Activated naive CD4-positive, alpha-beta T cell treated with anti-CD3 and anti-CD28 coated beads for 36 hours (primary cell): ENCODE results near the gene PKNOX2. TPM values are rescaled to one million over a fixed set of nuclear protein-coding genes. Genes with fewer than 3 reads are reported as not detected.

ENCODE experiments used
- CTCF ChIA-PET: fragments of 350-600 bp; sonication (Branson Sonifier 250); formaldehyde crosslinking; loops from one replicate; lab custom pipeline; 2021; ENCODE audit warnings: antibody characterized with exemption; lab: Charles Lee
- DNase-seq: peaks from one replicate; pipeline ENCODE4 v3.0.0-alpha.2; 2020
- H3K27ac Mint-ChIP-seq: one replicate; pipeline ENCODE4 v1.8.0; 2021; ENCODE audit warnings: mild to moderate bottlenecking, mixed read lengths
- H3K27me3 Mint-ChIP-seq: one replicate; pipeline ENCODE4 v1.8.0; 2021; ENCODE audit warnings: low read depth, mixed read lengths
- H3K36me3 Mint-ChIP-seq: one replicate; pipeline ENCODE4 v1.8.0; 2021; ENCODE audit warnings: low read depth, mixed read lengths
- H3K4me1 Mint-ChIP-seq: one replicate; pipeline ENCODE4 v1.8.0; 2021; ENCODE audit warnings: low read depth, mixed read lengths
- H3K4me3 Mint-ChIP-seq: one replicate; pipeline ENCODE4 v1.8.0; 2021; ENCODE audit warnings: mild to moderate bottlenecking, moderate library complexity, mixed read lengths
- H3K9me3 Mint-ChIP-seq: one replicate; pipeline ENCODE4 v1.8.0; 2021; ENCODE audit warnings: mixed read lengths
- intact Hi-C: fragments of 100-400 bp; cut with micrococcal nuclease; formaldehyde crosslinking; loops from one replicate; pipeline ENCODE4 v1.15.1; 2023
- total RNA-seq, 2 experiments: library from RNA; stranded (reverse); gene quantifications; one replicate each; pipeline ENCODE4 v1.2.3, GENCODE V29; 2021

Gene PKNOX2
- total RNA-seq, 2 experiments from 2014 or later, result not detected

GRCh38 chr11:125167292-125167953, 2.9 kb downstream of the PKNOX2 start:
- H3K27ac Mint-ChIP-seq, result no peak overlapping the region
- intact Hi-C loops, result loop anchor here (10.0 kb wide), 1 partner anchor 717 kb away; the partner anchor contains the start of gene HYLS1
- CTCF ChIA-PET, result interaction anchor here (1.1 kb wide), 1 partner anchor 178 kb away, joined by 4 read pairs; no protein-coding TSS in a partner anchor
- H3K36me3 Mint-ChIP-seq, result no peaks in the 10 kb centered on the region
- H3K9me3 Mint-ChIP-seq, result no peaks in the 10 kb centered on the region
- H3K4me1 Mint-ChIP-seq, result peaks cover 15% of the 10 kb centered on the region
- no peak for DNase-seq
- H3K4me3 Mint-ChIP-seq, result no peak overlapping the region
- H3K27me3 Mint-ChIP-seq, result peaks cover 61% of the 10 kb centered on the region

GRCh38 chr11:125167954-125168835, 3.6 kb downstream of the PKNOX2 start:
- Mint-ChIP-seq H3K27ac (no peak overlapping the region), H3K4me3 (no peak overlapping the region), H3K36me3 (no peaks in the 10 kb centered on the region), H3K4me1 (peaks cover 15% of the 10 kb centered on the region), H3K9me3 (no peaks in the 10 kb centered on the region), H3K27me3 (peaks cover 62% of the 10 kb centered on the region)
- no peak for DNase-seq
- intact Hi-C loops, result loop anchor here (10.0 kb wide), 1 partner anchor 717 kb away; the partner anchor contains the start of gene HYLS1
- CTCF ChIA-PET, result no interaction called here

GRCh38 chr11:125168918-125169456, 4.4 kb downstream of the PKNOX2 start:
- Mint-ChIP-seq H3K36me3 (no peaks in the 10 kb centered on the region), H3K4me1 (peaks cover 13% of the 10 kb centered on the region), H3K27me3 (peaks cover 64% of the 10 kb centered on the region), H3K9me3 (no peaks in the 10 kb centered on the region), H3K4me3 (no peak overlapping the region), H3K27ac (no peak overlapping the region)
- intact Hi-C loops, result loop anchor here (10.0 kb wide), 1 partner anchor 716 kb away; the partner anchor contains the start of gene HYLS1
- CTCF ChIA-PET, result interaction anchor here (0.6 kb wide), 1 partner anchor 39 kb away, joined by 3 read pairs; no protein-coding TSS in a partner anchor
- no peak for DNase-seq

GRCh38 chr11:125170001-125170509, 5.5 kb downstream of the PKNOX2 start:
- no peak for DNase-seq
- no peak overlapping the region for H3K4me3 Mint-ChIP-seq
- H3K27ac Mint-ChIP-seq, result no peak overlapping the region
- peaks cover 64% of the 10 kb centered on the region for H3K27me3 Mint-ChIP-seq
- intact Hi-C loops, result no loop called here
- H3K9me3 Mint-ChIP-seq, result no peaks in the 10 kb centered on the region
- no peaks in the 10 kb centered on the region for H3K36me3 Mint-ChIP-seq
- peaks cover 10% of the 10 kb centered on the region for H3K4me1 Mint-ChIP-seq
- CTCF ChIA-PET, result interaction anchor here (0.6 kb wide), 1 partner anchor 237 kb away, joined by 6 read pairs; no protein-coding TSS in a partner anchor

GRCh38 chr11:125170510-125171031, 6.0 kb downstream of the PKNOX2 start:
- intact Hi-C loops, result no loop called here
- DNase-seq, result no peak
- H3K27ac Mint-ChIP-seq, result no peak overlapping the region
- no peaks in the 10 kb centered on the region for H3K36me3 Mint-ChIP-seq
- H3K9me3 Mint-ChIP-seq, result no peaks in the 10 kb centered on the region
- CTCF ChIA-PET, result interaction anchor here (0.6 kb wide), 1 partner anchor 236 kb away, joined by 6 read pairs; no protein-coding TSS in a partner anchor
- peaks cover 7% of the 10 kb centered on the region for H3K4me1 Mint-ChIP-seq
- no peak overlapping the region for H3K4me3 Mint-ChIP-seq
- peaks cover 66% of the 10 kb centered on the region for H3K27me3 Mint-ChIP-seq

GRCh38 chr11:125171974-125172373, 7.4 kb downstream of the PKNOX2 start:
- no peak for DNase-seq
- Mint-ChIP-seq H3K27ac (no peak overlapping the region), H3K4me3 (no peak overlapping the region), H3K4me1 (no peaks in the 10 kb centered on the region), H3K9me3 (no peaks in the 10 kb centered on the region), H3K36me3 (no peaks in the 10 kb centered on the region), H3K27me3 (peaks cover 60% of the 10 kb centered on the region)
- intact Hi-C loops, result no loop called here
- CTCF ChIA-PET, result no interaction called here

- Mint-ChIP-seq H3K36me3 (no peaks in the 10 kb centered on the region), H3K4me1 (no peaks in the 10 kb centered on the region), H3K27me3 (peaks cover 59% of the 10 kb centered on the region), H3K4me3 (no peak overlapping the region), H3K27ac (no peak overlapping the region), H3K9me3 (no peaks in the 10 kb centered on the region)
- intact Hi-C loops, result no loop called here
- CTCF ChIA-PET, result interaction anchor here (1.3 to 1.5 kb wide), 2 partner anchors 11 to 32 kb away, joined by 3 read pairs; no protein-coding TSS in a partner anchor
- DNase-seq, result no peak
Measured at GRCh38 chr11:125173027-125173426, 8.5 kb downstream of the PKNOX2 start.

GRCh38 chr11:125173556-125173955, 9.0 kb downstream of the PKNOX2 start:
- no peak overlapping the region for H3K27ac Mint-ChIP-seq
- CTCF ChIA-PET, result interaction anchor here (1.3 to 1.5 kb wide), 2 partner anchors 11 to 32 kb away, joined by 3 read pairs; no protein-coding TSS in a partner anchor
- intact Hi-C loops, result no loop called here
- H3K36me3 Mint-ChIP-seq, result no peaks in the 10 kb centered on the region
- peaks cover 54% of the 10 kb centered on the region for H3K27me3 Mint-ChIP-seq
- no peak for DNase-seq
- no peaks in the 10 kb centered on the region for H3K4me1 Mint-ChIP-seq
- H3K4me3 Mint-ChIP-seq, result no peak overlapping the region
- H3K9me3 Mint-ChIP-seq, result no peaks in the 10 kb centered on the region

GRCh38 chr11:125174057-125174456, 9.5 kb downstream of the PKNOX2 start:
- Mint-ChIP-seq H3K27me3 (peaks cover 51% of the 10 kb centered on the region), H3K36me3 (no peaks in the 10 kb centered on the region), H3K4me3 (no peak overlapping the region), H3K4me1 (no peaks in the 10 kb centered on the region), H3K9me3 (no peaks in the 10 kb centered on the region), H3K27ac (no peak overlapping the region)
- CTCF ChIA-PET, result interaction anchor here (1.8 kb wide), 1 partner anchor 32 kb away, joined by 7 read pairs; no protein-coding TSS in a partner anchor
- intact Hi-C loops, result no loop called here
- DNase-seq, result no peak

GRCh38 chr11:125174686-125175085, 10.1 kb downstream of the PKNOX2 start:
- no peaks in the 10 kb centered on the region for H3K4me1 Mint-ChIP-seq

GRCh38 chr11:125175166-125175565, 10.6 kb downstream of the PKNOX2 start:
- CTCF ChIA-PET, result interaction anchor here (1.8 kb wide), 1 partner anchor 33 kb away, joined by 7 read pairs; no protein-coding TSS in a partner anchor
- Mint-ChIP-seq H3K27me3 (peaks cover 51% of the 10 kb centered on the region), H3K4me1 (no peaks in the 10 kb centered on the region), H3K36me3 (no peaks in the 10 kb centered on the region), H3K9me3 (no peaks in the 10 kb centered on the region), H3K27ac (no peak overlapping the region), H3K4me3 (no peak overlapping the region)
- DNase-seq, result no peak
- intact Hi-C loops, result no loop called here

More at GRCh38 chr11:125174686-125175085, 10.1 kb downstream of the PKNOX2 start:
- H3K36me3 Mint-ChIP-seq, result no peaks in the 10 kb centered on the region
- no peak for DNase-seq
- H3K27ac Mint-ChIP-seq, result no peak overlapping the region
- H3K4me3 Mint-ChIP-seq, result no peak overlapping the region
- intact Hi-C loops, result no loop called here
- peaks cover 50% of the 10 kb centered on the region for H3K27me3 Mint-ChIP-seq
- H3K9me3 Mint-ChIP-seq, result no peaks in the 10 kb centered on the region
- CTCF ChIA-PET, result interaction anchor here (1.8 kb wide), 1 partner anchor 33 kb away, joined by 7 read pairs; no protein-coding TSS in a partner anchor
